SK-N-SH treated with all-trans-retinoic acid at 6 μM for 48 hours (cell line): ENCODE results near the gene CLPSL1.

Source experiments
- ATAC-seq: fragments of 200-7000 bp; cut with Tn5 transposase; 3 replicates; pipeline ENCODE4 v1.9.1; 2020; ENCODE audit warnings: mild to moderate bottlenecking, moderate library complexity
- ARNTL ChIP-seq: fragments of 450-650 bp; formaldehyde crosslinking; IDR thresholded peaks from 2 replicates; pipeline ENCODE4 v1.5.0; 2020; ENCODE audit warnings: low read depth, mild to moderate bottlenecking, moderate library complexity, borderline replicate concordance
- BACH2 ChIP-seq: fragments of 250-450 bp; sonication (Bioruptor Pico); IDR thresholded peaks from 2 replicates; pipeline ENCODE4 v1.9.0; 2021; ENCODE audit warnings: mild to moderate bottlenecking, borderline replicate concordance
- CREB5 ChIP-seq: fragments of 250-450 bp; sonication (Bioruptor Pico); IDR thresholded peaks from 2 replicates; pipeline ENCODE4 v1.5.1; 2020; ENCODE audit warnings: low read depth, mild to moderate bottlenecking, moderate library complexity
- CSDC2 ChIP-seq: fragments of 250-450 bp; sonication (Bioruptor Pico); IDR thresholded peaks from 2 replicates; pipeline ENCODE4 v1.5.0; 2020; ENCODE audit warnings: mild to moderate bottlenecking, moderate library complexity
- CSRNP3 ChIP-seq: fragments of 250-450 bp; sonication (Bioruptor Pico); IDR thresholded peaks from 2 replicates; pipeline ENCODE4 v1.5.1; 2021; ENCODE audit warnings: mild to moderate bottlenecking, moderate library complexity
- ESRRG ChIP-seq: fragments of 250-450 bp; sonication (Bioruptor Pico); IDR thresholded peaks from 2 replicates; pipeline ENCODE4 v1.6.1; 2021; ENCODE audit warnings: mild to moderate bottlenecking
- ISL1 ChIP-seq: fragments of 250-450 bp; sonication (Bioruptor Pico); IDR thresholded peaks from 2 replicates; pipeline ENCODE4 v2.1.2; 2022; ENCODE audit warnings: mild to moderate bottlenecking, moderate library complexity
- OSR1 ChIP-seq: fragments of 250-450 bp; sonication (Bioruptor Pico); IDR thresholded peaks from 2 replicates; pipeline ENCODE4 v1.8.0; 2022; ENCODE audit warnings: moderate library complexity, mild to moderate bottlenecking, inconsistent platforms
- POU6F1 ChIP-seq: fragments of 250-450 bp; sonication (Bioruptor Pico); IDR thresholded peaks from 2 replicates; pipeline ENCODE4 v1.8.0; 2021; ENCODE audit warnings: low read depth, mild to moderate bottlenecking, moderate library complexity, borderline replicate concordance
- RARB ChIP-seq: fragments of 250-450 bp; sonication (Bioruptor Pico); IDR thresholded peaks from 2 replicates; pipeline ENCODE4 v1.8.0; 2021; ENCODE audit warnings: mild to moderate bottlenecking, moderate library complexity
- TCF4 ChIP-seq: fragments of 250-450 bp; sonication (Bioruptor Pico); IDR thresholded peaks from 2 replicates; pipeline ENCODE4 v1.8.0; 2021; ENCODE audit warnings: mild to moderate bottlenecking, moderate library complexity, borderline replicate concordance
- TOX ChIP-seq: fragments of 250-450 bp; sonication (Bioruptor Pico); IDR thresholded peaks from 2 replicates; pipeline ENCODE4 v1.8.0; 2021; ENCODE audit warnings: mild to moderate bottlenecking, moderate library complexity, borderline replicate concordance
- TSHZ2 ChIP-seq: fragments of 250-450 bp; sonication (Bioruptor Pico); IDR thresholded peaks from 2 replicates; pipeline ENCODE4 v1.5.0; 2020; ENCODE audit warnings: mild to moderate bottlenecking, moderate library complexity
- ZC3H10 ChIP-seq: fragments of 250-450 bp; sonication (Bioruptor Pico); IDR thresholded peaks from 2 replicates; pipeline ENCODE4 v1.5.1; 2021; ENCODE audit warnings: mild to moderate bottlenecking, moderate library complexity
- ZFP3 ChIP-seq: fragments of 250-450 bp; sonication (Bioruptor Pico); IDR thresholded peaks from 2 replicates; pipeline ENCODE4 v1.5.0; 2020; ENCODE audit warnings: mild to moderate bottlenecking, moderate library complexity
- ZFP30 ChIP-seq: fragments of 450-650 bp; formaldehyde crosslinking; IDR thresholded peaks from 2 replicates; pipeline ENCODE4 v1.5.0; 2022; ENCODE audit warnings: mild to moderate bottlenecking, moderate library complexity
- ZNF565 ChIP-seq: fragments of 450-650 bp; formaldehyde crosslinking; conservative IDR thresholded peaks from 2 replicates; pipeline ENCODE4 v1.5.0; 2020; ENCODE audit warnings: low read depth, mild to moderate bottlenecking, moderate library complexity
- ZNF70 ChIP-seq: fragments of 450-650 bp; formaldehyde crosslinking; IDR thresholded peaks from 2 replicates; pipeline ENCODE4 v1.5.0; 2020; ENCODE audit warnings: mild to moderate bottlenecking, moderate library complexity

CLPSL1 gene

GRCh38 chr6:35786272-35786671 is 5.5 kb downstream of the CLPSL1 start:
- TF ChIP-seq ZNF70 (CRISPR knock-in tag) (no peak), CSRNP3 (no peak), TOX (CRISPR knock-in tag) (no peak), ZFP30 (CRISPR knock-in tag) (no peak), RARB (CRISPR knock-in tag) (no peak), CSDC2 (CRISPR knock-in tag) (no peak), ESRRG (CRISPR knock-in tag) (no peak), TCF4 (no peak)
- no peak for ATAC-seq

GRCh38 chr6:35786810-35787209 is 6.0 kb downstream of the CLPSL1 start:
- ATAC-seq = no peak
- TF ChIP-seq POU6F1 (CRISPR knock-in tag) = no peak
- TF ChIP-seq TCF4 = no peak
- TF ChIP-seq ZNF565 (CRISPR knock-in tag) = no peak
- TF ChIP-seq, all 23 proteins: peak for 0

GRCh38 chr6:35787266-35788218 is 6.7 kb downstream of the CLPSL1 start:
- no peak; the same call in 1 of the 3 replicates for ATAC-seq
- no peak for TF ChIP-seq ZNF565 (CRISPR knock-in tag)
- no peak for TF ChIP-seq POU6F1 (CRISPR knock-in tag)
- TF ChIP-seq TSHZ2 (CRISPR knock-in tag) = no peak
- TF ChIP-seq BACH2 (CRISPR knock-in tag) = no peak
- no peak for TF ChIP-seq ZC3H10 (CRISPR knock-in tag)
- no peak for TF ChIP-seq ARNTL (CRISPR knock-in tag)
- no peak for TF ChIP-seq OSR1
- no peak for TF ChIP-seq CREB5 (CRISPR knock-in tag)
- no peak for TF ChIP-seq CSDC2 (CRISPR knock-in tag)
- TF ChIP-seq ZFP3 (CRISPR knock-in tag) = no peak
- TF ChIP-seq ISL1 (CRISPR knock-in tag) = no peak
- no peak for TF ChIP-seq TCF4
- TF ChIP-seq ESRRG (CRISPR knock-in tag) = no peak
- TF ChIP-seq CSRNP3 = no peak
- no peak for TF ChIP-seq ZFP30 (CRISPR knock-in tag)
